OCI-LY1 (cell line): Measurements from ENCODE around the gene PEF1.

Experiments used
- H2AFZ ChIP-seq: fragments of 200-600 bp; sonication (generic), shearing (Covaris generic); 2 replicates; pipeline ENCODE4 v1.6.0; 2014; ENCODE audit warnings: antibody characterized with exemption, mild to moderate bottlenecking, low read length
- H3F3A ChIP-seq: fragments of 200-600 bp; sonication (generic), shearing (Covaris generic); 2 replicates; pipeline ENCODE4 v1.6.0; 2014; ENCODE audit warnings: mild to moderate bottlenecking, antibody characterized with exemption, low read length, moderate library complexity; ENCODE audit not compliant: insufficient read depth
- H3K27ac ChIP-seq: fragments of 200-600 bp; sonication (generic); 2 replicates; pipeline ENCODE4 v1.5.1; 2014; ENCODE audit warnings: low read length, mixed run types, mild to moderate bottlenecking, low read depth; ENCODE audit not compliant: poor library complexity, severe bottlenecking
- H3K27me3 ChIP-seq: fragments of 200-600 bp; sonication (generic); 2 replicates; pipeline ENCODE4 v1.6.0; 2014; ENCODE audit warnings: antibody characterized with exemption, mild to moderate bottlenecking, low read length, moderate library complexity; ENCODE audit not compliant: insufficient read depth
- H3K36me3 ChIP-seq: fragments of 200-600 bp; sonication (generic); 2 replicates; pipeline ENCODE4 v1.6.1; 2014; ENCODE audit warnings: mild to moderate bottlenecking, antibody characterized with exemption, low read length, moderate library complexity, mixed read lengths; ENCODE audit not compliant: insufficient read depth
- H3K4me1 ChIP-seq: fragments of 200-600 bp; sonication (generic); 2 replicates; pipeline ENCODE4 v1.5.1; 2014; ENCODE audit warnings: mild to moderate bottlenecking, low read length, moderate library complexity; ENCODE audit not compliant: insufficient read depth, severe bottlenecking
- H3K4me2 ChIP-seq: fragments of 200-600 bp; sonication (generic), shearing (Covaris generic); 2 replicates; pipeline ENCODE4 v1.6.1; 2014; ENCODE audit warnings: low read length
- H3K4me3 ChIP-seq: fragments of 200-600 bp; sonication (generic); 2 replicates; pipeline ENCODE4 v1.5.1; 2014; ENCODE audit warnings: low read length, low read depth, mild to moderate bottlenecking, mixed read lengths; ENCODE audit not compliant: poor library complexity, severe bottlenecking
- H3K79me2 ChIP-seq: fragments of 200-600 bp; shearing (Covaris generic); 2 replicates; pipeline ENCODE4 v1.6.1; 2016; ENCODE audit warnings: mixed run types, low read length, mixed read lengths; ENCODE audit not compliant: insufficient read depth
- H3K9ac ChIP-seq: fragments of 200-600 bp; sonication (generic), shearing (Covaris generic); 2 replicates; pipeline ENCODE4 v1.6.1; 2014; ENCODE audit warnings: mild to moderate bottlenecking, low read length, mixed read lengths
- H3K9me2 ChIP-seq: fragments of 200-600 bp; sonication (generic), shearing (Covaris generic); 2 replicates; pipeline ENCODE4 v1.6.1; 2014; ENCODE audit warnings: low read depth, mild to moderate bottlenecking, low read length, mixed read lengths
- H3K9me3 ChIP-seq: fragments of 200-600 bp; shearing (Covaris generic); 2 replicates; pipeline ENCODE4 v1.6.1; 2014; ENCODE audit warnings: low read length, mixed read lengths
- H4K20me1 ChIP-seq: fragments of 200-600 bp; sonication (generic), shearing (Covaris generic); 2 replicates; pipeline ENCODE4 v1.6.0; 2016; ENCODE audit warnings: mild to moderate bottlenecking, low read length; ENCODE audit not compliant: insufficient read depth
- EZH2 ChIP-seq: fragments of 200-600 bp; sonication (generic), shearing (Covaris generic); IDR thresholded peaks from 2 replicates; pipeline ENCODE4 v1.8.0; 2017; ENCODE audit warnings: borderline replicate concordance, mixed run types, mild to moderate bottlenecking, antibody characterized with exemption, low read length, moderate library complexity, mixed read lengths
- TF ChIP-seq, protein P1 (sequence below): fragments of 200-600 bp; sonication (generic), shearing (Covaris generic); IDR thresholded peaks from 2 replicates; pipeline ENCODE4 v1.5.1; 2017; ENCODE audit warnings: mild to moderate bottlenecking, antibody characterized with exemption, low read length, moderate library complexity, mixed read lengths

Gene PEF1

DNA sequence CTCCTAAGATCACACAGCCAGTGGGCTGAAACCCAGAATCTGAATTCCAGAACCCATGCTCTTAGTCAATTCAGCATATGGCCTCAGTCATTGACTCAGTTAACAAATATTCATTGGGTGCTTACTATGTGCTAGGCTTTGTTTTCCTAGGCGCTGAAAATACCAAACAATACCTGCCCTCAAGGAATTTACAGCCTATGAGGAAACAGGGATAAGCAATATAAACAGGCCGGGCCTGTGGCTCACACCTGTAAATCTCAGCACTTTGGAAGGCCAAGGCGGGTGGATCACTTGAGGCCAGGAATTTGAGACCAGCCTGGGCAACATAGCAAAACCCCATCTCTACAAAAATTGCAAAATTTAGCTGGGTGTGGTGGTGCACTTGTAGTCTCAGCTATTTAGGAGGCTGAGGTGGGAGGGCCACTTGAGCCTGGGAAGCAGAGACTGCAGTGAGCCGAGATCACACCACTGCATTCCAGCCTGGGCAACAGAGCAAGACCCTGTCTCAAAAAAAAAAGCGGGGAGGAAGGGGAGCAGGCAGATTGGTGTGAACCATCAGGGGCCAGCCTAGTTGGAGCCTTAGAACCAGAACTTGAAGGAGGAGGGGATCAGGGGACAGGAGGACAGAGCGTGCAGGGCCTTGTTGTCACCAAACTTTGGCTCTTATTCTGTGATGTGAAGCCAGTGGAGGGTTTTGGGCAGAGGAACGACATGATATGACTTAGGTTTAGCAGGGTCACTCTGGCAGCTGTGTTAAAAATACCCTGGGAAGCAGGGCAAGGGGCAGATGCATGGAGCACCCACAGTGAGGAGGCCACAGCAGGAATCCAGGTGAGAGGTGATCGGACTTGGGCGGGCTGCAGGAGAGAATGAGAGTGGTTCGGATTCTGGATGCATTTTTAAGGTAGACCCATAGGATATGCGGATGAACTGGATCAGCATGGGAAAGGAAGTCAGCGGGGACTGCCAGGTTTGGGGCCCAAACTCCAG lies 62.6 kb downstream of the PEF1 start:
- Histone ChIP-seq H3K4me1 (no peaks in the 10 kb centered on the region), H3K9me2 (no peaks in the 10 kb centered on the region), H4K20me1 (no peaks in the 10 kb centered on the region), H3K4me3 (no peak overlapping the region), H3K4me2 (no peak overlapping the region), H3F3A (no peaks in the 10 kb centered on the region), H3K9ac (no peak overlapping the region), H3K79me2 (no peaks in the 10 kb centered on the region), H3K27ac (no peak overlapping the region), H3K36me3 (no peaks in the 10 kb centered on the region), H3K27me3 (no peaks in the 10 kb centered on the region), H2AFZ (no peak overlapping the region), H3K9me3 (no peaks in the 10 kb centered on the region)
- TF ChIP-seq, protein P1, sequence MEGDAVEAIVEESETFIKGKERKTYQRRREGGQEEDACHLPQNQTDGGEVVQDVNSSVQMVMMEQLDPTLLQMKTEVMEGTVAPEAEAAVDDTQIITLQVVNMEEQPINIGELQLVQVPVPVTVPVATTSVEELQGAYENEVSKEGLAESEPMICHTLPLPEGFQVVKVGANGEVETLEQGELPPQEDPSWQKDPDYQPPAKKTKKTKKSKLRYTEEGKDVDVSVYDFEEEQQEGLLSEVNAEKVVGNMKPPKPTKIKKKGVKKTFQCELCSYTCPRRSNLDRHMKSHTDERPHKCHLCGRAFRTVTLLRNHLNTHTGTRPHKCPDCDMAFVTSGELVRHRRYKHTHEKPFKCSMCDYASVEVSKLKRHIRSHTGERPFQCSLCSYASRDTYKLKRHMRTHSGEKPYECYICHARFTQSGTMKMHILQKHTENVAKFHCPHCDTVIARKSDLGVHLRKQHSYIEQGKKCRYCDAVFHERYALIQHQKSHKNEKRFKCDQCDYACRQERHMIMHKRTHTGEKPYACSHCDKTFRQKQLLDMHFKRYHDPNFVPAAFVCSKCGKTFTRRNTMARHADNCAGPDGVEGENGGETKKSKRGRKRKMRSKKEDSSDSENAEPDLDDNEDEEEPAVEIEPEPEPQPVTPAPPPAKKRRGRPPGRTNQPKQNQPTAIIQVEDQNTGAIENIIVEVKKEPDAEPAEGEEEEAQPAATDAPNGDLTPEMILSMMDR, result no peak
- no peak for TF ChIP-seq EZH2

DNA sequence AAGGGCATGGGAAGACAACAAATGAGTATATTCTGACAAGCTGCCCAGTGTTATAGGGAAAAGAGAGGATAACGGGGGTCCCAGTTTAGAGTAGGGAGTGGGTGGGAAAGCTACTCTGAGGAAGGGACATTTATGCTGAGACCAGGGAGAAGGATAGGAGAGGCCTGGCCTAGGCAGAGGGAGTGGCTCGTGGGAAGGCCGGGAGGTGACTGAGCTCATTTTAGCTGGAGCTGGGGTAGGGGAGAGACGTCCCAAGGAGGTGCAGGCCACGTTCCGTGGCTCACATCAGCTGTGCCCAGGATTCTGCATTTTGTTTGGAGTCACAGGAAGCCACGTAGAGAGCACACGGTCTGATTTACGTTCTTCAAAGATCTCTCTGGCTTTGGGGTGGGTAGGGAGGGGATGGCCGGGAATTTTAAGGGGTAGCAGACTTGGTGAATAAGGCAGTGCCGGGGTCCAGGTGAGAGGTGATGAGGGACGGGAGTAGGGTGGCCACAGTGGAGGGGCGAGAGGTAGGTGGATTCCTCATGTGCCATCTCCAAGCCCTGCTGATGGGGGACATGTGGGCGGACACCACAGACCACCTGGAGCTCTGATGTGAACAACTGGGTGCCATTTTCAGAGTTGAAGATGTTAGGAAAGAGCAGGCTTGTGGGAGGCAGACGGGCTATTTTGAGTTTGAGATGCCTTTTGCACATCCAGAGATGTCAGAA lies 63.6 kb downstream of the PEF1 start:
- no peaks in the 10 kb centered on the region for H4K20me1 ChIP-seq
- H3K9me3 ChIP-seq, result no peaks in the 10 kb centered on the region
- no peak overlapping the region for H3K9ac ChIP-seq
- no peaks in the 10 kb centered on the region for H3K27me3 ChIP-seq
- H3K4me1 ChIP-seq, result no peaks in the 10 kb centered on the region
- no peaks in the 10 kb centered on the region for H3K36me3 ChIP-seq
- H3K9me2 ChIP-seq, result no peaks in the 10 kb centered on the region
- no peak overlapping the region for H3K4me3 ChIP-seq
- H2AFZ ChIP-seq, result no peak overlapping the region
- H3K27ac ChIP-seq, result no peak overlapping the region
- H3K4me2 ChIP-seq, result no peak overlapping the region
- no peaks in the 10 kb centered on the region for H3F3A ChIP-seq
- no peaks in the 10 kb centered on the region for H3K79me2 ChIP-seq
- TF ChIP-seq, protein P1, result no peak
- TF ChIP-seq EZH2, result no peak

DNA sequence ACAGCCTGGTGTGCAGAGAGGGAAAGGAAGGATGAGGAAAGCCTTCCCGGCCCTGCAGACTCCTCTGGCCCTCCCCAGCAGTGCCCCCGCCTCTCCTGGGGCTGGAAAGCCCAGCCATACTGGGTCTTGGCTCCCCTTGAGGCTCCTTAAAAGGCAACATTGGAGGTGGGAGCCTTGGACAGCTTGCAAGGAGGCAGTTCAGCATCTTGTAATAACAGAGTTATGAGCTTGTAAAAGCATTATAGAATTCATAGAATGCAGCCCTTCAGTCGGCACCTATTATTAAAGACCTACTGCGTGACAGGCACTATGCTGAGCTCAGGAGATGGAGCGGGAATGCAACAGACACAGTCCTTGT lies 64.2 kb downstream of the PEF1 start:
- Histone ChIP-seq H3K79me2 (no peaks in the 10 kb centered on the region), H3K27me3 (no peaks in the 10 kb centered on the region), H4K20me1 (no peaks in the 10 kb centered on the region), H3K9me3 (no peaks in the 10 kb centered on the region), H3F3A (no peaks in the 10 kb centered on the region), H2AFZ (no peak overlapping the region), H3K4me2 (no peak overlapping the region), H3K27ac (no peak overlapping the region), H3K9ac (no peak overlapping the region), H3K9me2 (no peaks in the 10 kb centered on the region), H3K4me1 (no peaks in the 10 kb centered on the region), H3K4me3 (no peak overlapping the region), H3K36me3 (no peaks in the 10 kb centered on the region)
- no peak for TF ChIP-seq EZH2
- TF ChIP-seq, protein P1, result no peak
